ENCODE data around the gene BICDL2. TPM values are rescaled to one million over a fixed set of nuclear protein-coding genes. Genes with fewer than 3 reads are reported as not detected.

Gene BICDL2
- total and polyA plus RNA-seq, 9 of the 15 experiments (the other 6 are each of a cell fraction or from before 2014, with no cell fraction given), result 0.09 to 0.28 (median 0.09) TPM; not detected in 6

DNA sequence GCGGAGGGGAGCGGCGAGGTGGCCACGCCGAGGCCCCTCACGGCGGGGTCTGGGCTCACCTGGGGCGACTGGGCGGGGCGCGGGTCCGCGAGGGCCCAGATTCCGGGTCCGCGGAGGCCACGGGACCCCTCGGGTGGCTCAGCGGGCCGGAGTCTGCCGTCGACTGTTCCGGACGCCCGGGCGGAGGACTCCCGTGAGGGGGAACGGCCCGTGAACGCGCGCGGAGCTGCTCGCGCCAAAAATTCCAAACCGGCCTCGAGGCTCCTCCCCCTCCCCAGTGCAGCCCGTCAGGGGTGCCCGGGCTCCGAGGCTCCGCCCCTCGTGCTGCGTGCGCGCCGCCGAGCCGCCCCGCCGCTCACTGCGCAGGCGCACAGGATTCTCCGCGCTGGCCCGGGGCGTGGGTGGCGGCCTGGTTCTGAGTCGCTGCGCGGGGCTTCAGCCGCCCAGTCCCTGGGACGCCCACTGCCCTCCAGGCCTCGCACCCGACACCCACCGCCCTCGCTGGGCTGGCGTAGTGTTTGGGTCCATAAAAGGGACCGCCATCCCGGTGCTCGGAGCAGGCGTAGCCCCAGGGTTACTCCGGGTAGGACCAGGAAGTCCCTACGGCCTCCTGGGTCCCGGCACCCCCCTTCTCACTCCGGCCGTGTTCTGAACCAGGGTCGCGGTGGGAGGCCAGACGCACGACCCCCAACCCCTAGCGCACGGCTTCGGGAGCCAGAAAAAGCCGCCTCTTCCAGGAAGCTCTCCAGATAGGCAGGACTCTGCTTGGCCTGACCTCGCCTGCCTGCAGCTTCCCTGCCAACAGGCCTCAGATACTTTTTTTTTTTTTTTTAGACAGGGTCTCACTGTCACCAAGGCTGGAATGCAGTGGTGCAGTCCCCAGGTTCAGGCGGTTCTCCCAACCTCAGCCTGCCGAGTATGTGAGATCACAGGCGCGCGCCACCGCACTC lies 56.2 kb downstream of the BICDL2 start, which contains the start of gene PKMYT1 (continued):
- no peak for TF ChIP-seq NR2C1 (IDR thresholded peaks at IDR 0.05)
- TF ChIP-seq NR2C1 (tag; IDR thresholded peaks at IDR 0.05), result no peak
- TF ChIP-seq CHD2 (IDR thresholded peaks at IDR 0.05; ENCODE audit: low read depth, low read length), result no peak
- peak; percentile 20 for TF ChIP-seq CHD1 (IDR thresholded peaks at IDR 0.05; ENCODE audit: low read length)
- TF ChIP-seq, protein P1, sequence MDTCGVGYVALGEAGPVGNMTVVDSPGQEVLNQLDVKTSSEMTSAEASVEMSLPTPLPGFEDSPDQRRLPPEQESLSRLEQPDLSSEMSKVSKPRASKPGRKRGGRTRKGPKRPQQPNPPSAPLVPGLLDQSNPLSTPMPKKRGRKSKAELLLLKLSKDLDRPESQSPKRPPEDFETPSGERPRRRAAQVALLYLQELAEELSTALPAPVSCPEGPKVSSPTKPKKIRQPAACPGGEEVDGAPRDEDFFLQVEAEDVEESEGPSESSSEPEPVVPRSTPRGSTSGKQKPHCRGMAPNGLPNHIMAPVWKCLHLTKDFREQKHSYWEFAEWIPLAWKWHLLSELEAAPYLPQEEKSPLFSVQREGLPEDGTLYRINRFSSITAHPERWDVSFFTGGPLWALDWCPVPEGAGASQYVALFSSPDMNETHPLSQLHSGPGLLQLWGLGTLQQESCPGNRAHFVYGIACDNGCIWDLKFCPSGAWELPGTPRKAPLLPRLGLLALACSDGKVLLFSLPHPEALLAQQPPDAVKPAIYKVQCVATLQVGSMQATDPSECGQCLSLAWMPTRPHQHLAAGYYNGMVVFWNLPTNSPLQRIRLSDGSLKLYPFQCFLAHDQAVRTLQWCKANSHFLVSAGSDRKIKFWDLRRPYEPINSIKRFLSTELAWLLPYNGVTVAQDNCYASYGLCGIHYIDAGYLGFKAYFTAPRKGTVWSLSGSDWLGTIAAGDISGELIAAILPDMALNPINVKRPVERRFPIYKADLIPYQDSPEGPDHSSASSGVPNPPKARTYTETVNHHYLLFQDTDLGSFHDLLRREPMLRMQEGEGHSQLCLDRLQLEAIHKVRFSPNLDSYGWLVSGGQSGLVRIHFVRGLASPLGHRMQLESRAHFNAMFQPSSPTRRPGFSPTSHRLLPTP (IDR thresholded peaks at IDR 0.05; ENCODE audit: borderline replicate concordance, extremely low read depth, insufficient read length), result no peak
- TF ChIP-seq RBM39 (optimal IDR thresholded peaks at IDR 0.05; ENCODE audit: low read depth, low read length), result peak; percentile 51
- TF ChIP-seq RBM15 (IDR thresholded peaks at IDR 0.05; ENCODE audit: insufficient read depth, low read length), result no peak
- no peak for TF ChIP-seq PTRF (tag; IDR thresholded peaks at IDR 0.05)
- TF ChIP-seq ZFP1 (CRISPR knock-in tag; IDR thresholded peaks at IDR 0.05), result no peak
- peak; percentile 79 for TF ChIP-seq TBP (optimal IDR thresholded peaks at IDR 0.05; ENCODE audit: low read depth, low read length)
- TF ChIP-seq NFIX (CRISPR knock-in tag; IDR thresholded peaks at IDR 0.05; ENCODE audit: low read depth), result no peak
- TF ChIP-seq, protein P2, sequence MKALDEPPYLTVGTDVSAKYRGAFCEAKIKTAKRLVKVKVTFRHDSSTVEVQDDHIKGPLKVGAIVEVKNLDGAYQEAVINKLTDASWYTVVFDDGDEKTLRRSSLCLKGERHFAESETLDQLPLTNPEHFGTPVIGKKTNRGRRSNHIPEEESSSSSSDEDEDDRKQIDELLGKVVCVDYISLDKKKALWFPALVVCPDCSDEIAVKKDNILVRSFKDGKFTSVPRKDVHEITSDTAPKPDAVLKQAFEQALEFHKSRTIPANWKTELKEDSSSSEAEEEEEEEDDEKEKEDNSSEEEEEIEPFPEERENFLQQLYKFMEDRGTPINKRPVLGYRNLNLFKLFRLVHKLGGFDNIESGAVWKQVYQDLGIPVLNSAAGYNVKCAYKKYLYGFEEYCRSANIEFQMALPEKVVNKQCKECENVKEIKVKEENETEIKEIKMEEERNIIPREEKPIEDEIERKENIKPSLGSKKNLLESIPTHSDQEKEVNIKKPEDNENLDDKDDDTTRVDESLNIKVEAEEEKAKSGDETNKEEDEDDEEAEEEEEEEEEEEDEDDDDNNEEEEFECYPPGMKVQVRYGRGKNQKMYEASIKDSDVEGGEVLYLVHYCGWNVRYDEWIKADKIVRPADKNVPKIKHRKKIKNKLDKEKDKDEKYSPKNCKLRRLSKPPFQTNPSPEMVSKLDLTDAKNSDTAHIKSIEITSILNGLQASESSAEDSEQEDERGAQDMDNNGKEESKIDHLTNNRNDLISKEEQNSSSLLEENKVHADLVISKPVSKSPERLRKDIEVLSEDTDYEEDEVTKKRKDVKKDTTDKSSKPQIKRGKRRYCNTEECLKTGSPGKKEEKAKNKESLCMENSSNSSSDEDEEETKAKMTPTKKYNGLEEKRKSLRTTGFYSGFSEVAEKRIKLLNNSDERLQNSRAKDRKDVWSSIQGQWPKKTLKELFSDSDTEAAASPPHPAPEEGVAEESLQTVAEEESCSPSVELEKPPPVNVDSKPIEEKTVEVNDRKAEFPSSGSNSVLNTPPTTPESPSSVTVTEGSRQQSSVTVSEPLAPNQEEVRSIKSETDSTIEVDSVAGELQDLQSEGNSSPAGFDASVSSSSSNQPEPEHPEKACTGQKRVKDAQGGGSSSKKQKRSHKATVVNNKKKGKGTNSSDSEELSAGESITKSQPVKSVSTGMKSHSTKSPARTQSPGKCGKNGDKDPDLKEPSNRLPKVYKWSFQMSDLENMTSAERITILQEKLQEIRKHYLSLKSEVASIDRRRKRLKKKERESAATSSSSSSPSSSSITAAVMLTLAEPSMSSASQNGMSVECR (CRISPR knock-in tag; IDR thresholded peaks at IDR 0.05), result peak; percentile 85
- TF ChIP-seq, protein P3, sequence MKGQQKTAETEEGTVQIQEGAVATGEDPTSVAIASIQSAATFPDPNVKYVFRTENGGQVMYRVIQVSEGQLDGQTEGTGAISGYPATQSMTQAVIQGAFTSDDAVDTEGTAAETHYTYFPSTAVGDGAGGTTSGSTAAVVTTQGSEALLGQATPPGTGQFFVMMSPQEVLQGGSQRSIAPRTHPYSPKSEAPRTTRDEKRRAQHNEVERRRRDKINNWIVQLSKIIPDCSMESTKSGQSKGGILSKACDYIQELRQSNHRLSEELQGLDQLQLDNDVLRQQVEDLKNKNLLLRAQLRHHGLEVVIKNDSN (CRISPR knock-in tag; IDR thresholded peaks at IDR 0.05), result peak; percentile 60
- peak; percentile 55; the same call in 1 of the 2 replicates for TF ChIP-seq TARDBP (IDR thresholded peaks at IDR 0.05)
- no peak for TF ChIP-seq ETV6 (IDR thresholded peaks at IDR 0.05; ENCODE audit: borderline replicate concordance in 1 of 2, low read depth in 2 of 2, low read length in 1 of 2)
- no peak; the same call in 1 of the 2 replicates for TF ChIP-seq ETV6 (CRISPR knock-in tag; IDR thresholded peaks at IDR 0.05; ENCODE audit: borderline replicate concordance)
- peak; percentile 85 for TF ChIP-seq ZNF436 (CRISPR knock-in tag; IDR thresholded peaks at IDR 0.05)
- TF ChIP-seq, protein P4, sequence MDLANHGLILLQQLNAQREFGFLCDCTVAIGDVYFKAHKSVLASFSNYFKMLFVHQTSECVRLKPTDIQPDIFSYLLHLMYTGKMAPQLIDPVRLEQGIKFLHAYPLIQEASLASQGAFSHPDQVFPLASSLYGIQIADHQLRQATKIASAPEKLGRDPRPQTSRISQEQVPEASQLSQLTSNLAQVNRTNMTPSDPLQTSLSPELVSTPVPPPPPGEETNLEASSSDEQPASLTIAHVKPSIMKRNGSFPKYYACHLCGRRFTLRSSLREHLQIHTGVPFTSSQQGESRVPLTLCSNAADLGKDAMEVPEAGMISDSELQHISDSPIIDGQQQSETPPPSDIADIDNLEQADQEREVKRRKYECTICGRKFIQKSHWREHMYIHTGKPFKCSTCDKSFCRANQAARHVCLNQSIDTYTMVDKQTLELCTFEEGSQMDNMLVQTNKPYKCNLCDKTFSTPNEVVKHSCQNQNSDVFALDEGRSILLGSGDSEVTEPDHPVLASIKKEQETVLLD (IDR thresholded peaks at IDR 0.05), result peak; percentile 81; the same call in 1 of the 2 replicates

All from K562 (cell line).